ENCODE results near the gene ZNF518B. TPM values are rescaled to one million over a fixed set of nuclear protein-coding genes. Genes with fewer than 3 reads are reported as not detected.

The ZNF518B gene
- total RNA-seq, 4 donors from 2014 or later, result 15.7 to 21.9 (median 20.9) TPM

DNA sequence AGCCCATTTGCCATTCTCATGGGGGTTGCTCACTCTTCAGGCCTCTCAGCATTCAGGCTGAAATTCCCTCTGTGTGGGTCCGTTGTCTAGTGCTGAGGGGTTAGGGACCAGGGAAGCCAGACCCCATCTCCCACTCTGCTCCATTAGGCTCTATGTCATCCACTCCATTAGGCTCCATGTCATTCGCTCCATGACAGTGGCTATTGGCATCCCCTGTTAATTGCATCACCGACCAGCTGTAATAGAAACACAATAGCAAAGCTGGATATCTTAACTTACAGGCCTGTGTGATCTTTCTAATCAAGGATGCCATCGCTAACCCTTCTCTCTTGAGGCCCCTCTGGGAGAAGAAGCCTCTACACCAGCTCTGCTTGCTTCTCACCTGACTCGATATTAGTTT is 25.7 kb upstream of the ZNF518B start:
- Histone ChIP-seq H3K27ac (no peak overlapping the region), H3K27me3 (no peaks in the 10 kb centered on the region), H3K4me1 (no peaks in the 10 kb centered on the region), H3K9me3 (no peaks in the 10 kb centered on the region), H3K36me3 (no peaks in the 10 kb centered on the region), H3K4me3 (no peak overlapping the region)
- TF ChIP-seq EP300 (IDR thresholded peaks at IDR 0.05) (no peak), POLR2A (IDR thresholded peaks at IDR 0.05) (no peak), POLR2AphosphoS5 (IDR thresholded peaks at IDR 0.05) (no peak)
- TF ChIP-seq, protein P1, sequence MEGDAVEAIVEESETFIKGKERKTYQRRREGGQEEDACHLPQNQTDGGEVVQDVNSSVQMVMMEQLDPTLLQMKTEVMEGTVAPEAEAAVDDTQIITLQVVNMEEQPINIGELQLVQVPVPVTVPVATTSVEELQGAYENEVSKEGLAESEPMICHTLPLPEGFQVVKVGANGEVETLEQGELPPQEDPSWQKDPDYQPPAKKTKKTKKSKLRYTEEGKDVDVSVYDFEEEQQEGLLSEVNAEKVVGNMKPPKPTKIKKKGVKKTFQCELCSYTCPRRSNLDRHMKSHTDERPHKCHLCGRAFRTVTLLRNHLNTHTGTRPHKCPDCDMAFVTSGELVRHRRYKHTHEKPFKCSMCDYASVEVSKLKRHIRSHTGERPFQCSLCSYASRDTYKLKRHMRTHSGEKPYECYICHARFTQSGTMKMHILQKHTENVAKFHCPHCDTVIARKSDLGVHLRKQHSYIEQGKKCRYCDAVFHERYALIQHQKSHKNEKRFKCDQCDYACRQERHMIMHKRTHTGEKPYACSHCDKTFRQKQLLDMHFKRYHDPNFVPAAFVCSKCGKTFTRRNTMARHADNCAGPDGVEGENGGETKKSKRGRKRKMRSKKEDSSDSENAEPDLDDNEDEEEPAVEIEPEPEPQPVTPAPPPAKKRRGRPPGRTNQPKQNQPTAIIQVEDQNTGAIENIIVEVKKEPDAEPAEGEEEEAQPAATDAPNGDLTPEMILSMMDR (IDR thresholded peaks at IDR 0.05), result no peak
- no peak for DNase-seq (ENCODE audit: low spot score in 2 of 2)
- 75% methylated on average over 5 of the region's 5 CpGs for WGBS

DNA sequence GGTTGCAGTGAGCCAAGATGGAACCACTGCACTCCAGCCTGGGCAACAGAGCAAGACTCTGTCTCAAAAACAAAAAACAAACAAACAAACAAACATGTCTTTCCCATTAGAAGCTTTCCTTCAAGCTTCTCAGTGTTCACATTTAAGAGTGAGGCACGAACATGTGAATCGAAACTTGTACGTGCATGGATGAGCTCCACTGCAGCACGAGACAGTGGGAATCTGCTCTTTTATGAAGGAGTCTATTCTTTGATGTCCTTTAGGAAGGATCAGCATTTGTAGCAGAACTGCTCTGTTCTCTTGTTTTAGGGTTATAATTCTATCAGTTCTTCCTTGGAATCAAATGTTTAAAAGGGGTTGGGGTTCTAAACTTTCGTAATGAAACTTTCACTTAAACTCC is 23.4 kb upstream of the ZNF518B start:
- Histone ChIP-seq H3K4me1 (no peaks in the 10 kb centered on the region), H3K27ac (no peak overlapping the region), H3K27me3 (no peaks in the 10 kb centered on the region), H3K9me3 (no peaks in the 10 kb centered on the region), H3K4me3 (no peak overlapping the region), H3K36me3 (no peaks in the 10 kb centered on the region)
- no peak for TF ChIP-seq POLR2A (IDR thresholded peaks at IDR 0.05)
- no peak for TF ChIP-seq EP300 (IDR thresholded peaks at IDR 0.05)
- TF ChIP-seq POLR2AphosphoS5 (IDR thresholded peaks at IDR 0.05), result no peak
- TF ChIP-seq, protein P1 (IDR thresholded peaks at IDR 0.05), result no peak
- 92% methylated on average over 5 of the region's 5 CpGs for WGBS
- no peak for DNase-seq (ENCODE audit: low spot score in 2 of 2)

DNA sequence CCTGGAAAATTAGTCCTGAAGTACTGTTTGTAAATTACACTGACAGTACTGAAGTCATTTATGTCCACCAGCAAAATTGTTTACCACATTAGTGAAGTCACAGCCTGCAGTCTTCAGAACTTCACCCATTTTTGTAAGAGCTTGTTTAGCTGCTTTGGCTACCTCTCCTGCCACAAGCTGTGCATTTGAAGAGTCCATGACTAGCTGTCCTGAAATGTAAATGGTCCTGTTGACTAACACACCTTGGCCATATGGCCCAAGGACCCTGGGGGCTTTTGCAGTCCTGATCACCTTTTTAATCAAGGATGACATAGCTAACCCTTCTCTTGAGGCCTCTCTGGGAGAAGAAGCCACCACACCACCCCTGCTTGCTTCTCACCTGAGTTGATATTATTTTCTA is 21.4 kb upstream of the ZNF518B start:
- Histone ChIP-seq H3K9me3 (no peaks in the 10 kb centered on the region), H3K36me3 (no peaks in the 10 kb centered on the region), H3K27ac (no peak overlapping the region), H3K4me1 (no peaks in the 10 kb centered on the region), H3K27me3 (no peaks in the 10 kb centered on the region), H3K4me3 (no peak overlapping the region)
- no peak for DNase-seq (ENCODE audit: low spot score in 2 of 2)
- TF ChIP-seq, protein P1 (IDR thresholded peaks at IDR 0.05), result no peak
- no peak for TF ChIP-seq EP300 (IDR thresholded peaks at IDR 0.05)
- no peak for TF ChIP-seq POLR2AphosphoS5 (IDR thresholded peaks at IDR 0.05)
- TF ChIP-seq POLR2A (IDR thresholded peaks at IDR 0.05), result no peak

DNA sequence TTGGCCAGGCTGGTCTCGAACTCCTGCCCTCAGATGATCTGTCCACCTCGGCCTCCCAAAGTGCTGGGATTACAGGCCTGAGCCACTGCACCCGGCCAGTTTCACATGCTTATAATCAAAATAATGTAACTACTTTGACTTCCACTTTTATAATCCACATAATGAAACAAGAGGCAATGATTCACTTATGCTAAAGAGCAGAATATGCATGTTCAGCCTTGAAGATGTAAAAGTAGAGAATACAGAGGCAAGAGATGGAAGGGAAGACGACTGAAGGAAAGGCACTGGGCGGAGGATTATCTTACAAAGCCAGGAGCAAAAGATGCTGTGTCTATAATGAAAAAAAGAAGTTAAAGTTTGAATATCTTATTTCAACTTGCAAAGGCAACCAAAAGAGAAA is 13.3 kb upstream of the ZNF518B start:
- no peaks in the 10 kb centered on the region for H3K36me3 ChIP-seq
- 84% methylated on average over 5 of the region's 5 CpGs for WGBS

DNA sequence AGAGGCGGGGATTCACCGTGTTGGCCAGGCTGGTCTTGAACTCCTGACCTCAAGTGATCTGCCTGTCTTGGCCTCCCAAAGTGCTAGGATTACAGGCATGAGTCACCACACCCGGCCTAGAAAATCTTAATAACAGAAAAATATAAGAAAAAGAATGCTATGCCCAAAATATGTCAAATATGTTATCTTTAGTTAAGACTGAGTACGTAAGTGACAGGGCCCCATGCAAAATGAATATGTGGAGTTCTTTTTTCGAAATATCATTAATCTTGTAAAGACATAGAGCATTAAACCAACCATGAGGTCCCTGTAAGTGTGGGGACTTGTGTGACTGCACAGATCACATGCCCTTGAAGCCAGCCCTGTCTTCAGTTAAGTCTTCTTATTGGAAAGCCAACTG is 8.9 kb upstream of the ZNF518B start:
- no peaks in the 10 kb centered on the region for H3K9me3 ChIP-seq
- peaks cover 25% of the 10 kb centered on the region for H3K27me3 ChIP-seq
- H3K4me3 ChIP-seq, result no peak overlapping the region
- no peak for DNase-seq (ENCODE audit: low spot score in 2 of 2)
- no peak for TF ChIP-seq EP300 (IDR thresholded peaks at IDR 0.05)
- TF ChIP-seq, protein P1 (IDR thresholded peaks at IDR 0.05), result no peak
- no peak for TF ChIP-seq POLR2A (IDR thresholded peaks at IDR 0.05)
- TF ChIP-seq POLR2AphosphoS5 (IDR thresholded peaks at IDR 0.05), result no peak
- peaks cover 7% of the 10 kb centered on the region for H3K4me1 ChIP-seq
- H3K36me3 ChIP-seq, result no peaks in the 10 kb centered on the region
- WGBS, result 86% methylated on average over 5 of the region's 5 CpGs
- H3K27ac ChIP-seq, result no peak overlapping the region

More for the DNA sequence above, 13.3 kb upstream of the ZNF518B start:
- TF ChIP-seq, protein P1 (IDR thresholded peaks at IDR 0.05), result no peak
- TF ChIP-seq POLR2A (IDR thresholded peaks at IDR 0.05), result no peak
- H3K9me3 ChIP-seq, result no peaks in the 10 kb centered on the region
- no peak overlapping the region for H3K4me3 ChIP-seq
- H3K27me3 ChIP-seq, result peaks cover 5% of the 10 kb centered on the region
- no peak overlapping the region for H3K27ac ChIP-seq
- H3K4me1 ChIP-seq, result no peaks in the 10 kb centered on the region
- DNase-seq (ENCODE audit: low spot score in 2 of 2), result no peak
